NCI-H2029 (cell line): ENCODE measurements around the gene VAPA.
A peak's percentile ranks its signal among the peaks of the same experiment; 100 is the strongest.

Source experiments
- DNase-seq: peaks from one replicate; lab custom pipeline; 2025; lab: John Stamatoyannopoulos, UW

VAPA gene

DNA sequence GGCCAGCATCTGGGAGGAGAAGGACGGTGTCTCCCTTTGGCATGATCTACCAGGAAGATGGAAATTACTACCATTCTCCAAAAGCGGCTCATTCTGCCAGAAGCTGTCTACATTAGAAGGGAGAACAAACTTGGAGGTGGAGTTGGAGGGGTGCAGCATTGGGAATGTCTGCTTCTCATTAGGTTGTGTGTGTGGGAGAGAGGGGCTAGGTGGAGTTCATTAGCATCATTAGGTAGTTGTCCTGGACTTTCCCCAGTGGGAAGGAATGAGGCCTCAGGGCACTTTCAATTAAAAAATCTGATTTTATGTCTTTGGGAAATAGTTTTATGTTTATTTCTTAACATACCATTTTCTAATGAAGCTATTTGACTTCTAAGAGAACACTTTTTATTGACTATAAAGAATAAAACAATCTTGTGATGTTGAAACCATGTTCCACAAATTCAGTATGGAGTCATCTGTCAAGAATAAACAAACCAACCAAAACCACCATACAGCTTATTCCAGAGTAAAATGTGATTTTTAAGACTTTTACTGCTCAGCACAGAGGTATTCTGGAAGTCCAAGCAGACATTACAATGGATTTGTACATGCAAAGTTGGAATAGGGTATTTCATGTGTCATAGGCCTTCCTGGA, 60.6 kb downstream of the VAPA start:
- no peak for DNase-seq

DNA sequence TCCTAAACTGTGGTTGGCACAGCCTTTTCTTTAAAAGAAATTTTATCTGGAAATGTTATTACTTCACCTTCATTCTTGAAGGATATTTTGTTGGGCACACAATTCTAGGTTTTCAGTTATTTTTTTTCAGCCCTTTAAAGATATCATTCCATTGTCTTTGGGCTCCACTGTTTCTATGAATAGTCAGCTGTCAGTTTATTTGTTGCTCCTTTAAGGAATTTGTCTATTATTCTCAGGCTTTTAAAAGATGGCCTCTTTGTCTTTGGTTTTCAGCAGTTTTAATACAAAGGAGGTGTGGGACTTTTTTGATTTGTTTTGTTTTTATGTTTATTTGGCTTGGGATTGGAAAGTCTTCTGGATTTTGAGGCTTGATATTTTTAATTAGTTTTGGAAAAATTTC, 61.8 kb downstream of the VAPA start:
- DNase-seq: no peak

DNA sequence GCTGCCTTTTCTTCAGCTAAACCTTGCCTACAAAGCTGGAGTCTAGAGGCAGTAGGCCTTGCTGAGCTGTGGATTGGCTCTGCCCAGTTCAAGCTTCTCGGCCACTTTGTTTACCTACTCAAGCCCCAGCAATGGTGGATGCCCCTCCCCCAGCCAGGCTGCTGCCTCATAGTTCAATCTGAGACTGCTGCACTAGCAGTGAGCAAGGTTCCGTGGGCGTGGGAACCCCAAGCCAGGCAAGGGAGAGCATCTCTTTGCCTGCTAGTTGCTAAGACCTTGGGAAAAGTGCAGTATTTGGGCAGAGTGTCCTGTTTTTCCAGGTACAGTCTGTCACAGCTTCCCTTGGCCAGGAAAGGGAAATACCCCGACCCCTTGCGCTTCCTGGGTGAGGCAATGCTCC, 68.9 kb downstream of the VAPA start:
- DNase-seq: no peak

DNA sequence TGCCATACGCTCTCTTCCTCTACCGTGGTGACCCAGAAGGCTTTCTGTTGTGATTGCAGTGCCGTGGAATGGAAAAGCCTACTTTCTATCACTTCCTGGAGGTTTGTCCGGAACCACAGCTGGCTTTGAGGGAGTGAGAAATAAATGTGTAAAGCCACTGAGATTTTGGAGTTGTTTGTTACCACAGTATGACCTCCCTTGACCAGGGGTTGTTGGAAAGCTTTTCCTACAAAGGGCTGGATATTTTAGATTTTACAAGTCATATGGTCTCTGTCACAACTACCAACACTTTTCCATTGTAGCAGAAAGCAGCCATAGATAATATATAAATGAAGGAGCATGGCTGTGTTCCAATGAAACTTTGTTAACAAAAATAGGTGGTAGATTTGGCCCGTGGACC, 70.3 kb downstream of the VAPA start:
- DNase-seq: no peak

DNA sequence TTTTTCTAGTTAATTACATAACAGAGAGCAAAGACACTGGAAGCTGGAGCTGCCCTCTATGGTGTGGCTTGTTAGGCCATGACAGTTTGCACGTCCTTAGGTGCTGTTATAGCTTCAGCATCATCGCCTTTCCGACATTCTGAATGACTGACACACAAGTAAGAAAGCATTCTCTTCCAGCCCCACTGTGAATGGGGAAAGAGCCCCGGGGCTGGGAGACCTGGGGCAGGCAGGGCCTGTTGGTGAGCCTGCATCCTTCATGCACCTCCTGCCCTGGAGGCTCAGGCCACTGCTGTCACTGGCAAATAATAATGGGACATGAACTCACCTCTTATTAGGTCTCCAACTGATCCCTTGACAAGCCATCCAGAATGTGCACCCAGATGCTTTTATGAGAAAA, 71.8 kb downstream of the VAPA start:
- no peak for DNase-seq

DNA sequence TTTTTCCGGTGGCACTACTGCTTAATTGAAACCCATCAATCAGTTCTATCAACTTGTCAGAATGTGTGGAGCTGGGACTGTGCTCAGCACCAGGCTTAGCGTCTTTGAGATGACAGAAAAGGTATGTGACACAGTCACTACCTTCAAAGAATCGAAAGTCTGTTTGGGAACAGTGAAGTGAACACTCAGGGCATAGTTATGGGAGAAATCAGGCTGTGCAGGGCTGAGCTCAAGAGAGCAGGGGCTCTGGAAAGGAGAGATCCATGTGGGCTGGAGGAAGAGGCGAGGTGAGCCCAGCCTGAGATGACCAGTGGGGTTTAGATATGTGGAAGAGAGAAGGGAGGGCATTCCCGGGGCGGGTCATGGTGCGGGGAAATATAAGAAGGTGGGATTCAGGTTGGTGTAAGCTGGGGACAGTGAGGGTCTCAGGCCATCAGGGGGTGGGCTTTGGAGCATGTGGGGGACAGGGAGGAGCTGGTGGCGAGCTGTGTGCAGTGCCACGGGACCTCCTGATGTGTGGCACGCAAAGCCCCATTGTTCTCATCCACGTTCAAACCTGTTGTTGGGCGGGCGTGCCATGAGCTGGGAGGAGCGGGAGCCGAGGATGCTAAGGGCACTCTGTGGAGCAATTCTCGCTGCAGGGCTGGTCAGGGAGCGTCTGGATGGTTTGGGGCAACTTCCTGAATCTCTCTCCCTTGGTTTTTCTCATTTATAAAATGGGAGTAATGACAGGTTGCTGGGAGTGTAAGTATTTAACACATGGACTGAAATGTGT, 72.5 kb downstream of the VAPA start:
- no peak for DNase-seq

DNA sequence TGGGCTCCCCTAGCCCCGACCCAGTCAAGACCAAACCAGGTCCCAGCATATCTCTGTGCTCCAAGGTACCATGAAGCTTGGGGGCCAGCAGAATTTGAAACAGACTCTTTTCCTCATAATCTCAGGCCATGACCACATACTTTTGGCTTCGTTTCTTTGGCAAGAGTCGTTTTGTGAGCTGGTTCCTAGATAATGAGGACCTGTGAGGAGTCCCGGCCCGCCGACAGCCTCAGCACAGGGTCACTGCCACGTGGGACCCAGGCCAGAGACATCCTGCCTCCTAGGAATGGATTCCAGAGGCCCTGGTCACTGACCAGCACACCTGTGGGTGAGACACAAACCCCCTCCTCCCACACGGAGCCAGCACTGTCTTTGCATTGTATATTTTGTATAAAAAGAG, 73.5 kb downstream of the VAPA start:
- no peak for DNase-seq

DNA sequence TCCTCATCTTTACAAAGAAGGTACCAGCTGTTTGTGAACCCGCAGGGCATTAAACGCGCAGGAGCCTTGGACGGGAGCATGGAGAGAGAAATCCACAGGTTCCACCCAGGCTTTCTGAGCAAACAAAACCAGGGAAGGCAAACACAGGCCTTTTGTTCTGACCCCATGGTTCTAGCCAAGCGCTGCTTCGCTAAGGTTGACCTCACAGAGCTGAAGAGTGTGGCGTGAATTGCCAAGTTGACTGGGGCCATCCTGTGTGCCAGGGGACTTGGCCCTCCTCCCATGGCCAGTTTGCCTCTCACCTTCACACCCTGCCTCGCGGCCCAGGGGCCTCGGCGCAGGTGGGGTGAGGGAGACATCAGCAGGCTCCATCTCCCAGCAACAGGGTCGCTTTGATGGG, 74.1 kb downstream of the VAPA start:
- peak; percentile 43 for DNase-seq

DNA sequence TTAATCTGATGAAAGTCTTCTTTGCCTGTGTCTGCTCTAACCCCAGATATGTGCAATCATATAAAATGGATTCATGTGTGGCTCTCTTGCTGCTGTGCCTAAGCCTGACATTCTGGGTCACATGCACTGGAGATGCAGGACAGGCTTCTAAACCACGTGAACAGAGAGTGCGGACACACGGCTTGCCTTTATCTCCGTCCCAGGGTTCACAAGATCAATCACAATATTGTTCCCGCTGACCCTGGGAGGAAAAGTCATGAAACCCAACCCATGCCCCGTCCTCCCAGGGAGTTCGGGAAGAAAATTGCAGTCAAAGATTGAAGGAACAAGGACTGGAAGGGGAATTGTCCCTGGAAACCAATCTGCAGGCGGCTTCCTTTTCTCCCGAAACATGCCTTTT, 74.8 kb downstream of the VAPA start:
- no peak for DNase-seq

DNA sequence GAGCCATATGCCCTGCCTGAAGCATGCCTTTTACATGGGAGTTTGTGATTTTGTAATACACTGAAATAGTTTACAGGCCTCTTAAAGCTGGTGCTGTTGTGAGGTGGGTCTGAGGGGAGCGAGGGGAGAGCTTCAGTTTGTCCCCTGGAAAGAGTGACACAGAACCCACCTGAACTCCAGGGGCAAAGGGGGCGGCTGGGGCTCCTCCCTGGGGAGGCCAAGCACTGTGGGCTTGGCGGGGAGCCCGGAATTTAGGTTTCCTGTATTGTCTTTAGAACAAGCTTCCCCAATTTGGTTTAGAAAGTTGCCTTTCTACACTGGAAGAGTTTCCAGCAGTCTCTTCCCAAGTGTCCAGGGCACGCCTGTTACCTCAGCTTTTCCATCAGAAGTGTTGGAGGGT, 75.7 kb downstream of the VAPA start:
- DNase-seq: no peak

DNA sequence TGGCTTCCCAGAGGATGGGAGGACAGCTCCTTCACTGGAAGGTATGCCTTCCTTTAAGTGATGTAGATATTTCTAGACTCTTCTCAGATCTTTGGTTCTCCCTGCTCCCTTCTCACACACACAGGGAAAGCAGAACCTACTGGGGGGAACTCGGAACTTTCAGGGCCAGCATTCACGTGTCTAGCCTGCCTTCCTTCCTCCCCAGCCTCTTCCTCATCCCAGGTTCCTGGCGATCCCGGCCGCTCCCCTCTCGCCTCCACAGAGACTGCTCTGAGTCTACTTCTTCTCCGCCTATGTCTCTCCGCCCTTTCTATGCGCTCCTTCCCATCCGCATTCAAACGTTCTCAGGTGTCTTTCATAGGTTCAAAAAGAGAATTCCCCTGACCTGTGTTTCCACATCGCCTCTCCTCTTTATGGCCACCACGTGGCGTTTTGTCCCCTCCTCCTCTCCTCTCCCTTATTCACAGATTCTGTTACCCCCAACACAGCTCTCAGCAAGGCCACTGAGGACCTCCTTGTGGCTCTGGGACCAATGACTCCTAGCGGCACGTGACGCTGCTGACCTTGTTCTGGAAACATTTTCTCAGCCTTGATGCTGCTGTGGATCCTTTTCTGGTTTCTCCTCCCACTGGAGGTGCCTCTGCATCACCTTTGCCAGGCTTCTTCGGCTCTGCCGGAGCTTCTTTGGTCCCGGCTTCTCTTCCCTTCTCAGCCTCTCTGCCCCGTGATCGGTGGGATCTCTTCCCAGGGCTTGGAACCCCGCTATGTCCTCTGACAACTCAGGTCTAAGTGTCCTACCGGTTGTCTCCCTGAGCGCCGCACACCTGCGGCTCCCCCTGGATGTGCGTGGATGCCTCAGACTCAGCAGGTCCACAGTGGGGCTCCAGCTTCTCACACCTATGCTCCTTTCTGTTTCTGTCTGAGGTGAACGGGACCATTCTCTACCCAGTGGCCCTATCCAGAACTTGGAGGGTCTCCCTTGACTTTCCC, 77.5 kb downstream of the VAPA start:
- no peak for DNase-seq

DNA sequence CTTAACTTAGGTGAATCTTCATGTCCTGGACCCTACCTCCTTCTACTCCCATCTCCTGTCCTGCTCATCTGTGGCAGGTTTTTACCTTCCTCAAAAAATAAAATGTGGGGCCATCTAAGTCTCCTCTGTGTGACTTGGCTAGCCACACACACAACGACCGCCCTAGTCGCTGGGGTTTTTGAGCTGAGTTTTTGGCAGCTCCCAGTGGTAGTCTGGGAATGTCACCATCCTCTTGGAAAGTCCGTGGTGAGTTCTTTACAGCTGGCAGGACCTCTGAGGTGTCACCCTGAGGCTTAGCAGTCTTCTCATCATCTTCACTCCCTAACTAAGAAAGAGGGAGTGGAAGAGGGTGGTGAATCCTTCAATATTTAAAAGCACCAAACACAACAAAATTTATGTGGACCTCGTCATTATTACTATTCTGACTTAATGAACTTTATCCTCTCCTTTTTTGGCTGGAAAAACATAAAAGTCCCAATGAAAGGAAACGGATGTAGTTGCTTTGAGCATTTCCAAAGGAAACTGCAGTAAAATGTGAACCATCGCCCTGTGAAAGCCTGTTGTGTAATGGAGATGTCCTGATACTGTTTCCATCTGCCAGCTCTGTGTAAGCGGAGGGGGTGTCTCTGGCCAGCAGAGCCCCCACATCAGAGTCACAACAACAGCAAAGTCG, 78.6 kb downstream of the VAPA start:
- DNase-seq: no peak

DNA sequence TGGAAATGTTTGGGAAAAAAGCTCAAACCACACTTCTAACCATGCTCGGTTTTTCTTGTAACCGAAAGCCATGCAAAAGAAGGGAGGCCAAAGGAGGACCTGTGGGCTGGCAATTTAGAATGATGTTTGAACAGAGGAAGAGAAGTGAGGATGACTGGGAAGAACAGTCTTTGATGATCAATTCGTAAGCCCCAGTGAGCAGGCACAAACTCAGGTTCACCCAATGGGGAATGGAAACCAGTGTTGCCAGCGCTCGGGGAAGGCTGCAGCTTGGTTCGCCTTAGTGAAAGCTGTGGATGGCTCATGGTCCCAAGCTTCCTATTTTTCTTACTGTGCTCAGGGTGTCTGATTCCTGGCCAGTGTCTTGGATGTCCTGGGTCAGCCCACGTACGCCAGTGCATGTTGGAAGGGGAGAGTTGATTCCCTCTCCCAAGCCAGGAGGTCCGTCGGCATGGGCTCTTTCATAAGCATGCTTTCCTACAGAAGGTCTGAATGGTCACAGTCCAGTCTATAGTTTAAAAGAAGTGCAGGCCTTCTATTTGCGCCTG, 79.2 kb downstream of the VAPA start:
- DNase-seq: no peak

DNA sequence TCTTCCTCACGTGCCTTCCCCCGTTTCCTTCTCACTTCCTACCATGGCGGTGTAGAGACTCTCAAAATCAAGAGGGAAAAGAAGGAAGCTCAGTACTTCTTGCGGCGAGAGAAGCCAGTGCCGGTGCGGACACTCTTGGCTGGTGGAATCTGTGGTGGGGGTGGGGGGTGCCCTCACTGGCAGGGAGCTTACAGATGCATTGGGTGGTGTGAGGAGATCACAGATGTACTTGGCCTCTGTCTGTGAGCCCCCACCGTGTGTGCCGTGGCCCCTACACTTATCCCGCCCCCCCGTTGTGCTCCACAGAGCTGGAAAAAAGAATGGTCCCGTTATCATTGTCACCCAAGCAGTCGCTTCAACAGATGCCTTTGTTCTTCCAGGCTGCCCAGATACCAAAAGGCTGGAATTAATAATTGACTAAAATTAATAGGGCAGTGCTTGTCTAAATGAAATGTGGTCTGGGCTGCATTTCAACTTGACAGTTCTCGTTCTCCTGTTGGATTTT, 79.8 kb downstream of the VAPA start:
- no peak for DNase-seq

DNA sequence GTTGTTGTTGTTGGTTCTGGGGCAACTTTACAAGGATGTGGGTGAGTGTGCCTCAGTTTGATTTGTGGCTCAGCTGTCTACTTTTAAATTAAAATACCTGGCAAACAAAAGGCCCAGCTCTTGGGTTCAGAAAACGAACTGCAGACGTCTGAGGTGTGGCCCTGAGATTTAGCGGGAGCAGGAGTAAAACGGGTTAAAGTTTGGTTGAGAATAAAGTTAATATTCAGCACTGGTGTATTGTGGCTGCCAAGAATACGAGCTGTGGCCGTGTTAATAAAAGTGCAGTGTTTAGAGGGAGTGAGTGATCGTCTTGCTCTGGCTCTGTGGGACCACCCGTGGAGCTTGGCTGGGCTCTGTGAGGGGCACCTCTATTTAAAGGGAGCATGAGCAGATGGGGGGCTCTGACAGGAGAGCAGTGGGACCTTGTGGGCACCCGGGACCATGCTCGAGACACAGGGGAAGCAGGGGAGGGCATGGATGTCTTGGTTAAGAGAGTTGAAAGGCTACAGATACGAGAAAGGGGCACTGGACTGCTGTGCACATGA, 80.3 kb downstream of the VAPA start:
- no peak for DNase-seq

DNA sequence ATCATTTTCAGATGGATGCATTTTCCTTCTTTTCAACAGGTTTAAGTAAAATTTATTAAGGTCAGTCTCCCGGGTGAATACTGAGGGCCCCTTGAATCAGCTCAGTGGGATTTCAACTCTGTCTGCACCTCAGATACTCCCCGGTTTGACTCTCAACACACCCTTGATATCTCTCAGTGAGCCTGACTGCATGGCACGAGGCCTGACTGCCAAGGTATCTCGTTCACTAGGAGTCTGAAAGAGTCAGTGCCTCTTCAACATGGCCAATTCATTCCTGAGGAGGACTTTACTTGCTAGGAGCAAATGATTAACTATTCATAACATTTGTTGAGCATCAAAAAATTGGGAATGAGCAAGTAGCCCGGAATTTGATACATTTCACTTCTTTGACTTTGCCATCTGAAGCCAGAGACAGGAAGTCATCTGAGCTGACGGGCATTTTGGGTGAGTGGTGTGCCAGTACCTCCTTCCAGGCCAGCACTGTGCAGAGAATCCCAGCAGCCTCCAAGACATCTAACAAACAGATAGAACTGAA, 81.0 kb downstream of the VAPA start:
- no peak for DNase-seq

DNA sequence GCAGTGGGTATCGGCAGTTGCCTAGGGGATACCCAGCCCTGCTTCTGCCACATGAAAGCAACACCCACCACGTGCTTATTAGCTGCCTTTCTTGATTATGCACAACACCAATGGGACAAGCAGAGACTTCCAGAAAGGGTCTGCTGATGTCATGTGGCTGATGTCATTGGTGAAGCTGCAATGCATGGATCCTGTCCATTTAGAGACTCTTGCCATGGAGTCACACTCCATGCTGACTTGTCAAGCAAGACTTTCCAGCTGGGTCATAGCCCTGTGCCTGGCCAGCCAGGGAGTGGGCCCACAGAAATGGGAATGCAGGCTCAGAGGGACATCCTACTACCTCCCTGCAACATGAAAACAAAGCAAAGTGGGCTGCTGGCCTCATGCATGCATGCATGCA, 81.8 kb downstream of the VAPA start:
- DNase-seq: no peak

DNA sequence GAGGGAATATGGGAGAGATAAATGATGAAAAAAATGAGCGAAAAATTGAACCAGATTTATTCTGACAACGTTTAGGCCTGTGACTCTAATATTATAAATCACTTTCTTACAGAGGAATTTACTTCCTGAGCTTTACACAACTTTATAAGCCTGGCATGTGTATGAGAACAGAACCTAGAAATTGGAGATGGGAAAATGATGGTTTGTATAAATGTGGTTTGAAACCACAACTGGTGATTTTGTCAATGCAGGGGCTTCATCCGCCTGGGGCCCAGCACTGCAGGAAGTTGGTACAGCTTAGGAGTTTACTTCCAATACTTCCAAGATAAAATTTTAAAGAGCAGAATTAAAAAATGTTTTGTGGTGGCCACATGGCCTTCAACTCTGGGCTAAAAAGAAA, 82.3 kb downstream of the VAPA start:
- DNase-seq: no peak

DNA sequence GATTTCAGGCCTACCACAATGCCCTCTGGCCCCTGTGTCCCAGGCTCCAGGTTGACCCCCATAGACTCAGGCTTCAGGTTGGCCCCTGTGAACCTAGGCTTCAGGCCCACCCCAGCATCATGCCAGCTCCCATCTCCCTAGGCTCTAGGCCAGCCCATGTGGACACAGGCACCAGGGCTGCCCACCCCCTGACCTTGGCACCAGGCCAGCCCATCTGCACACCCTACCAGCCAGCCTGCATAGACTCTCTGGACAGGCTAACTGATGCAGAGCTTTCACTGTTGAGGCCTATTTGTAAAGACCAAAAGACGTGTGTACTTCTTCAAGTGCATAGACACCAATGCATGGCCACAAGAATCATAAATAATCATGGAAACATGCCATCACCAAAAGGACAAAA, 83.9 kb downstream of the VAPA start:
- no peak for DNase-seq

DNA sequence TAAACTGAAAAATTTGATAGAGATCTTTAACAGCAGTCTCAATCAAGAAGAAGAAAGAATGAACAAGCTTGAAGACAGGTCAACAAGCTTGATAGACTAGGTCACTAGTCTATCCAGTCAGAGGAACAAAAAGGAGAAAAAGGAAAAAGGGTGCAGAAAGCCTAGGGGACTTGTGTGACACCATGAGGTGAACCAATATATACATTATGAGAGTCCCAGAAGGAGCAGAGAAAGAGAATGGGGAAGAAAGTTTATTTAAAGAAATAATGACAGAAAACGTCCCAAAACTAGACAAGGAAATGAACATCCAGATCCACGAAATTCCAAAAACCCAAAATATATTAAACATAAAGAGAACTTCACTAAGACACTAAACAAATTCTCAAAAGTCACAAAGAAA, 84.5 kb downstream of the VAPA start:
- no peak for DNase-seq

DNA sequence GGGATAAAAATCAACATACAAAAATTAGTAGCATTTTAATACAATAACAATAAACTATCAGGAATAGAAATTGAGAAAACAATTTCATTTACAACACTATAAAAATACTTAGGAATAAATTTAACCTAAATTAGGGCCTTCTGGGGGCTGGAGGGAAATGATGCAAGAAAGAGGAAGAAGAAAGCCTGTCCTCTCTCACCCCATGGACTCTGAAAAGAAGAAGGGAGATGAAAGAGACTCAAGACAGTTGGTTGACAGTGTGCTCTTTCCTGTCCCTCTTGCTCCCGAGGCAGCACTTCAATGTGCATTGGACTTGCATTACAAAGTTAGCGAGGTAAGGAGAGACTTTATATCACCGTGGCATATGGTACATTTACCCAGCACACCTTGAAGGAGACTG, 88.5 kb downstream of the VAPA start:
- DNase-seq: no peak
